Loucy (cell line): ENCODE data around the gene SCN2A.

ENCODE experiments used
- H2AFZ ChIP-seq: fragments of 200-600 bp; sonication (generic); 2 replicates; pipeline ENCODE4 v1.6.0; 2016; ENCODE audit warnings: antibody characterized with exemption, mild to moderate bottlenecking, low read length, moderate library complexity
- H3F3A ChIP-seq: fragments of 200-600 bp; 2 replicates; pipeline ENCODE4 v1.6.0; 2016; ENCODE audit warnings: antibody characterized with exemption, low read depth, mild to moderate bottlenecking
- H3K27me3 ChIP-seq: fragments of 200-600 bp; sonication (generic); 2 replicates; pipeline ENCODE4 v1.6.1; 2014; ENCODE audit warnings: low read length, mild to moderate bottlenecking; ENCODE audit not compliant: insufficient read depth, poor library complexity, severe bottlenecking
- H3K36me3 ChIP-seq: fragments of 200-600 bp; sonication (generic); 2 replicates; pipeline ENCODE4 v1.6.1; 2016; ENCODE audit warnings: low read length; ENCODE audit not compliant: insufficient read depth
- H3K4me1 ChIP-seq: fragments of 200-600 bp; sonication (generic); 2 replicates; pipeline ENCODE4 v1.5.1; 2014; ENCODE audit warnings: low read length, mild to moderate bottlenecking; ENCODE audit not compliant: insufficient read depth, poor library complexity, severe bottlenecking
- H3K4me2 ChIP-seq: fragments of 200-600 bp; sonication (generic); 2 replicates; pipeline ENCODE4 v1.6.0; 2014; ENCODE audit warnings: antibody characterized with exemption, low read length, low read depth, mild to moderate bottlenecking; ENCODE audit not compliant: poor library complexity, severe bottlenecking
- H3K4me3 ChIP-seq: fragments of 200-600 bp; sonication (generic); 2 replicates; pipeline ENCODE4 v1.5.1; 2014; ENCODE audit warnings: low read length, mild to moderate bottlenecking, mixed read lengths; ENCODE audit not compliant: poor library complexity, severe bottlenecking
- H3K79me2 ChIP-seq: fragments of 200-600 bp; sonication (generic); 2 replicates; pipeline ENCODE4 v1.6.1; 2014; ENCODE audit warnings: low read length; ENCODE audit not compliant: insufficient read depth
- H3K9ac ChIP-seq: fragments of 200-600 bp; sonication (generic); 2 replicates; pipeline ENCODE4 v1.6.0; 2014; ENCODE audit warnings: mild to moderate bottlenecking, low read depth, low read length, moderate library complexity; ENCODE audit not compliant: poor library complexity, severe bottlenecking
- H3K9me2 ChIP-seq: fragments of 200-600 bp; sonication (generic); replicated peaks from 2 replicates; pipeline ENCODE4 v1.6.1; 2016; ENCODE audit warnings: low read depth, low read length, mixed read lengths
- H3K9me3 ChIP-seq: fragments of 200-600 bp; sonication (generic); 2 replicates; pipeline ENCODE4 v1.6.1; 2014; ENCODE audit warnings: mild to moderate bottlenecking, antibody characterized with exemption, low read length, low read depth; ENCODE audit not compliant: insufficient read depth
- H4K20me1 ChIP-seq: fragments of 200-600 bp; sonication (generic); 2 replicates; pipeline ENCODE4 v1.6.0; 2014; ENCODE audit warnings: antibody characterized with exemption, low read length, mild to moderate bottlenecking; ENCODE audit not compliant: insufficient read depth, poor library complexity, severe bottlenecking
- CTCF ChIP-seq: fragments of 200-600 bp; sonication (generic); conservative IDR thresholded peaks from 2 replicates; pipeline ENCODE4 v1.5.1; 2014; ENCODE audit warnings: mild to moderate bottlenecking, antibody characterized with exemption, low read length
- EZH2phosphoT487 ChIP-seq: fragments of 200-600 bp; IDR thresholded peaks from 2 replicates; pipeline ENCODE4 v1.6.1; 2018; ENCODE audit warnings: antibody characterized with exemption, mild to moderate bottlenecking, moderate library complexity, borderline replicate concordance

SCN2A gene

GRCh38 chr2:165402162-165402561 lies 162.9 kb downstream of the SCN2A start:
- no peak overlapping the region for H3K9ac ChIP-seq
- no peaks in the 10 kb centered on the region for H3K36me3 ChIP-seq
- peaks cover 12% of the 10 kb centered on the region for H3K4me1 ChIP-seq
- no peaks in the 10 kb centered on the region for H3K79me2 ChIP-seq
- no peaks in the 10 kb centered on the region for H4K20me1 ChIP-seq
- no peaks in the 10 kb centered on the region for H3K27me3 ChIP-seq
- H3F3A ChIP-seq = no peaks in the 10 kb centered on the region
- no peaks in the 10 kb centered on the region for H3K9me2 ChIP-seq
- H3K9me3 ChIP-seq = no peaks in the 10 kb centered on the region
- TF ChIP-seq EZH2phosphoT487 = no peak
- no peak for TF ChIP-seq CTCF
- H2AFZ ChIP-seq = no peak overlapping the region
- H3K4me2 ChIP-seq = no peak overlapping the region
- no peak overlapping the region for H3K4me3 ChIP-seq

GRCh38 chr2:165406173-165406572 lies 167.0 kb downstream of the SCN2A start:
- Histone ChIP-seq H3K27me3 (no peaks in the 10 kb centered on the region), H2AFZ (no peak overlapping the region), H3K9me2 (no peaks in the 10 kb centered on the region), H3K4me3 (no peak overlapping the region), H4K20me1 (no peaks in the 10 kb centered on the region), H3K9me3 (no peaks in the 10 kb centered on the region), H3K9ac (no peak overlapping the region), H3K4me1 (peaks cover 27% of the 10 kb centered on the region), H3K4me2 (peak overlapping the region; percentile 7), H3K36me3 (no peaks in the 10 kb centered on the region), H3F3A (no peaks in the 10 kb centered on the region), H3K79me2 (no peaks in the 10 kb centered on the region)
- TF ChIP-seq CTCF (peak; percentile 17; the same call in 1 of the 2 replicates), EZH2phosphoT487 (no peak)

GRCh38 chr2:165407466-165407865 lies 168.3 kb downstream of the SCN2A start:
- H4K20me1 ChIP-seq = no peaks in the 10 kb centered on the region
- H3K27me3 ChIP-seq = no peaks in the 10 kb centered on the region
- no peak overlapping the region for H3K4me2 ChIP-seq
- H2AFZ ChIP-seq = no peak overlapping the region
- H3K9me2 ChIP-seq = no peaks in the 10 kb centered on the region
- H3K36me3 ChIP-seq = no peaks in the 10 kb centered on the region
- H3K4me3 ChIP-seq = no peak overlapping the region
- TF ChIP-seq CTCF (no peak), EZH2phosphoT487 (no peak)
- no peaks in the 10 kb centered on the region for H3F3A ChIP-seq
- H3K9ac ChIP-seq = no peak overlapping the region
- H3K79me2 ChIP-seq = no peaks in the 10 kb centered on the region
- peaks cover 21% of the 10 kb centered on the region for H3K4me1 ChIP-seq
- no peaks in the 10 kb centered on the region for H3K9me3 ChIP-seq
